Measurements from ENCODE around the gene C17orf67. TPM values are rescaled to one million over a fixed set of nuclear protein-coding genes. Genes with fewer than 3 reads are reported as not detected.

C17orf67 gene
- total RNA-seq, 1 donor from 2014 or later: 18.1 TPM

GRCh38 chr17:56833057-56833808 lies 487 bp downstream of the C17orf67 start:
- DNase-seq (ENCODE audit: low read depth in 2 of 2): peak; percentile 54 to 85

- DNase-seq (ENCODE audit: low read depth in 2 of 2): peak in 1 of 2 donors; percentile 20
These were observed 1.3 kb downstream of the C17orf67 start for GRCh38 chr17:56832446-56832845.

- no peak for DNase-seq (ENCODE audit: low read depth in 2 of 2)
These were observed 2.2 kb downstream of the C17orf67 start for GRCh38 chr17:56831369-56832095.

GRCh38 chr17:56830726-56831368 lies 2.9 kb downstream of the C17orf67 start:
- no peak for DNase-seq (ENCODE audit: low read depth in 2 of 2)

DNA sequence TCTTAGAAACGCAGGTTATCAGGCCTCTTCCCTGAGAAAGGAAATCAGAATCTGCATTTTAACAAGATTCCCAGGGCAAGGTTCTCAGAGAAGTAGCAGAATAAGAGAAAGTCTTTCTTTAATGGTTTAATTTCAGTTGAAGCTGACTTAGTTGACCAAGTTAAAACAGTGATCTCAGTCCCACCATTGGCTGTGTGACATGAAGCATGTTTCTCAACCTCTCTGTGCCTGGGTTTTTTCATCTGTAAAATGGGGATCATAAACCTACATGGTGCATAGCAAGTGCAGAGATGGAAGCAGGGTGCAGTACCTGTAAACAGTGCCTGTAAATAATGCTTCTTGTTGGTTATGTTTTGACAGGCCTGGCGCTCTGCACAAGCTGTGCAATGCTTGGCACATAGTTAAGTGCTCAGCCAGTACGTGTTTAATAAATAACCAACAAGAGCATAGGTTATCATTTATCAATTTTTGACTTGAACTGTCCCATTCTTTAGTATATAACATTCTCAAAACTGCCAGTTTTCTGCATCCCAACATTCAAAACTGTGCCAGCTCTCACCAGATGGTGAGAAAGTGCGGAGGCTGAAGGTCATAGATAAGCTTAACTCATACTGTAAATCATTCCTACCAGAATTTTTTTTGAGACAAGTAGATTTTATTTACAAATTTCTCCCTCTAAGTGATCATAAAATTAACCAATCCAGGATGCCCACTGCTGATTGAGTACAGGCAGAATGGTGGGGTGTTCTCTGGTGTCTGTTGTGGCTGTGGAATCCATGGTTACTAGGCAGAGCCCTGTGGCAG lies 6.9 kb downstream of the C17orf67 start:
- no peak for DNase-seq (ENCODE audit: low read depth in 2 of 2)

DNA sequence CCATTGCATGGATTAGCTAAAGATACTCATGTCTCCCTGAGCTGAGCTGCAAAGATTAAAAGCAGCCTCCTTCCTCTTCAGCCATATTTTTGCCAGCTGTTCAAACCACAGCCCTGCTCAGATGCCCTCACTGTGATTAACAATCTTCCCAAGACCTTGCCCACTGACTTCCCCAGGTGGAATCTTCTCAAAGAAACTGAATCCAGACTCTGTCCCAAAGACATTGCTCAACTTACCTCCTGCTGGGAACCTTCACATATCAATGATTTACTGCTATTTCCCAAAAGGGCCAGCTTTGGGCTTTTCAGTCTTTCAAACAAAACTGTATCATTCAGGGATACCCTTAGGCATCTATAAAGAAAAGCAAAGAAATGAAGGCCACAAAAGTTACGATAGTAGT lies 9.2 kb downstream of the C17orf67 start:
- no peak for DNase-seq (ENCODE audit: low read depth in 2 of 2)

DNA sequence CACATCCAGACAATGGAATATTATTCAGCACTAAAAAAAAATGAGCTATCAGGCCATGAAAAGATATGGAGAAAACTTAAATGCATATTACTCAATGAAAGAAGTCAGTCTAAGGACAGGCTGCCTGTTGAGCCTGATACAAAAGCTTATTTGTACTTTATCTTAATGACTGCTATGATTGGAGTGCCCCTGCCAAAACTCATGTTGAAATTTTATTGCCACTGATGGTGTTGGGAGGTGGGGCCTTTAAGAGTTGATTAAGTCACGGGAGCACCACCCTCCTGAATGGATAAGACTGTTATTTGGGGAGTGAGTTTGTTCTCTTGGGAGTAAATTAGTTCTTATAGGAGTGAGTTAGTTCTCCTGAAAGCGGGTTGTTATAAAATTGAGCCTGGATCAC lies 9.9 kb downstream of the C17orf67 start:
- no peak for DNase-seq (ENCODE audit: low read depth in 2 of 2)

DNA sequence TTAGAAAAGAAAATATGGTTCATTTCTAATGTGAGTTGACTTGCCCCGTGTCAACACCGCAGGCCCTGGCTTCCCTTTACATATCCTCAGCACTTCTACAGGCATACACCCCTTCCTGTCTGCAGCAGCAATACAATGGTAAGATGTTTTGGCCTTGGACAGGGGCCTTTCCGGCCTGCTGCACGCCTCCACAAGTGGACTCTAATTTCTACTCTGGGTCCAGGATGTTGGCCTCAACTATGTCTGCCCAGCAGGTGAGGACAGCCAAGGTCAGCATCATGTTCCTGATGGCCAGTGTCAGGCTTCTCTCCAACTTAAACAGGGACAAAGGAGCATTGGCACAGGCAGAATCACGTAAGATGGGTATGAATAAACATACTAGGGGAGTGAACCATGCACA lies 11.0 kb downstream of the C17orf67 start:
- peak; percentile 75 to 86 for DNase-seq (ENCODE audit: low read depth in 2 of 2)

DNA sequence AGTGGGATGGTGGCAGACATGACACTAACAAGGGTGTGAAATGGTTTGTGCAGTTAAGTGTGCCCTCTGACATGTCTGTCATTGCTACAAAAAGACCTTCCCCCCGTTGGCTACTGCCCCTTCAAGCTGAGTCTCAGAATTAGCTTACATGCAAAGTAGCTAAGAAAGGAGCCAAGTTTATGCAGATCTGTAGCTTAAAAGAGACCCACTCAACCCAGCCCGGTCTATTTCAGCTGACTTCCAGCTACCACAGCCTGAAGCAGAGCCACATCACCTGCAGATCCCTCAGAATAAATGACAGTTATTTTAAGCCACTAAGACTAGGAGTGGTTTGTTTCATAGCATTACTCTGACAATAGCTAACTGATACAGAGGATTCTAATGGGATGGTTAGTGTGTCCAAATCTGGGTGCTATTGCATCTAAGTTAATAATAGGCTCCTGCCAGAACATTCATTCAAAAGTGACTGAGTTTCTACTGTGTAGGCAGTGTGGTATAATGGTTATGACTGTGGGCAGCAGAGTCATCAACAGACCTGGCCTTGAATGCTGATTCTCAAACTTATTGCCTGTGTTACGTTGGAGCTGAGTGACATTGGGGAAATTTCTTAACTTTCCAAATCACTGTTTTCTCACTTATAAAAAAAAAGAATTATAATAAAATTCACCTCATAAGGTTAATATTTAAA lies 11.7 kb downstream of the C17orf67 start:
- DNase-seq (ENCODE audit: low read depth in 2 of 2): no peak

DNA sequence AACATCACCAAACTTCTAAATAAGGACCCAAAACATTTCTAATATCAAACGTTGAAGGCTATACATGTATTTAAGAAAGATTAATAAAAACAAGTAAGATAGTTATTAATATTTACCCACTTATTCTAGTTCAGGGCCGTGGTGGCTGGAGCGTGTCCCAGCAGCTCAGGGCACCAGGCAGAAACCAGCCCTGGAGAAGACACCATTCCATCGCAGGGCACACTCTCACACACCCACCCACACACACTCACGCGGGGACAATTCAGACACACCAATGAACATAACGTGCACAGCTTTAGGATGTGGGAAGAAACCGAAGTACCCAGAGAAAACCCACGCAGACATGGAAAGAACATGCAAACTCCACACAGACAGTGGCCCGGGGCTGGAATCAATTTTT lies 13.5 kb downstream of the C17orf67 start:
- DNase-seq (ENCODE audit: low read depth in 2 of 2): no peak

DNA sequence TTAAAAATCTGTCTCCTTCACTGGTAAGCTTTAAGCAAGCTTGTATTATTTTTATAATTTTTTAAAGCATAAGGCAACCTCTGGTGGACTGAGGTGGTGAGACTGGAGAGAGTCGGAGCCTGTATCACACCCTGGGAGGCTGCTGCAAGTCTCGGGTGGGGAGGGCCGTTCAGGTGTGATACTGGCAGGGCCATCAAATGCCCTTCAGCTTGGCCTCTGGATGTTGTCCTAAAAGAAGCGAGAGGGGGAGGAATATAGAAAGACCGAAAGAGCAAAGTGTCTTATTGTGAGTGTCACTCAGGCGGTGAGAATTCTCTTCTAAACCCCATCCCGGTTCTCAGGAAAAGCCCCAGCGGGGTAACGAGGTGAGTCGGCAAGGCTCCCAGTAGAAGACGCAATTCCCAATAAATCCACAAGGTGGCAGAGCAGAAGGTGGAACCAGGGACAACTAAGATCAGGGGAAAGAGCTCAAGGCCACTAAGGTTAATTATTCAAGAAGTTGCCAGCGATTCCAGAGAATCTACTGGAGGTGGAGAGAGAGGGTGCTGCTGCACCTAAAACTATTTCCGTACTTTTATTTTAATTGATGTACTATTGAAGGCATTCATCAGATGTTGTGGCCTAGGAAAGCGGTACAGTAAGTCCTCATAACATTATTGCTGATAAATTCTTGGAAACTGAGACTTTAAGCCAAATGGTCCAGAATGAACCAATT lies 14.1 kb downstream of the C17orf67 start:
- DNase-seq (ENCODE audit: low read depth in 2 of 2): peak; percentile 71 to 78

- DNase-seq (ENCODE audit: low read depth in 2 of 2): no peak
These were observed 14.7 kb downstream of the C17orf67 start for GRCh38 chr17:56819030-56819429.

DNA sequence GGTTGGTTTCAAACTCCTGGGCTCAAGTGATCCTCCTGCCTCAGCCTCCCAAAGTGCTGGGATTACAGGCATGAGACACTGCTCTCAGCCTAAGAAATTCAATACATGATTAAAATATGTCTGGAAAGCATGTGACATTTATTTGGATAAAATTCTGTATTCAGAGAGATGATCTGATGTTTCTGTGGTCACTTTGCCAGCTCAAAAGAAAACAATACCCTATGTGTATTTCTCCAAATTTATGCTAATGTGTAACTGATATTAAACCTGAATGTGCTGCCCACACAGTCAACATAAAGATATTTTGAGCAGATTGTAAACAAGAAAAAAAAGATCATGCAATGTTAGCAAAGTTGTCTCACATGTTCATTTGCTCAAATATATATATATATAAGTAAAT lies 16.7 kb downstream of the C17orf67 start:
- no peak for DNase-seq (ENCODE audit: low read depth in 2 of 2)

DNA sequence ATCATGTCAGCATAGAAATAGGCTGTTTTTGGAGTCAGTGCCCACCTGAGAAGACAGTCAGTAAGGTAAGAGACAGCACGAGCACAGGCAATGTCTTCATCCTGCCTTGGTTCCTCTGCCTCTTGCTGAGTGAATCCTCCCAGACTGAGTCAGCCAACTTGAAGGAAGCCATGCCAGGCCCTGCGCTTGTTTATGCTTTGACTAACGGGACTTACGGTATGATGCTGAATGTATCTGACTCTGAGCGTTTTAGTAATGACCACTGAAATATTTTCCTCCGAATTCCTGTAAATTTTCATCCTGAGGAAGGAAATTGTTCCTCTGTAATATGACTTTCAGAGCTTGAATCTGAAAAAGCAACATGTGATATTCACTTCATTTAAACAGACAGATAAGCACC lies 18.0 kb downstream of the C17orf67 start:
- peak; percentile 26 to 81 for DNase-seq (ENCODE audit: low read depth in 2 of 2)

- DNase-seq (ENCODE audit: low read depth in 2 of 2): no peak
These were observed 20.8 kb downstream of the C17orf67 start for GRCh38 chr17:56812901-56813388.

DNA sequence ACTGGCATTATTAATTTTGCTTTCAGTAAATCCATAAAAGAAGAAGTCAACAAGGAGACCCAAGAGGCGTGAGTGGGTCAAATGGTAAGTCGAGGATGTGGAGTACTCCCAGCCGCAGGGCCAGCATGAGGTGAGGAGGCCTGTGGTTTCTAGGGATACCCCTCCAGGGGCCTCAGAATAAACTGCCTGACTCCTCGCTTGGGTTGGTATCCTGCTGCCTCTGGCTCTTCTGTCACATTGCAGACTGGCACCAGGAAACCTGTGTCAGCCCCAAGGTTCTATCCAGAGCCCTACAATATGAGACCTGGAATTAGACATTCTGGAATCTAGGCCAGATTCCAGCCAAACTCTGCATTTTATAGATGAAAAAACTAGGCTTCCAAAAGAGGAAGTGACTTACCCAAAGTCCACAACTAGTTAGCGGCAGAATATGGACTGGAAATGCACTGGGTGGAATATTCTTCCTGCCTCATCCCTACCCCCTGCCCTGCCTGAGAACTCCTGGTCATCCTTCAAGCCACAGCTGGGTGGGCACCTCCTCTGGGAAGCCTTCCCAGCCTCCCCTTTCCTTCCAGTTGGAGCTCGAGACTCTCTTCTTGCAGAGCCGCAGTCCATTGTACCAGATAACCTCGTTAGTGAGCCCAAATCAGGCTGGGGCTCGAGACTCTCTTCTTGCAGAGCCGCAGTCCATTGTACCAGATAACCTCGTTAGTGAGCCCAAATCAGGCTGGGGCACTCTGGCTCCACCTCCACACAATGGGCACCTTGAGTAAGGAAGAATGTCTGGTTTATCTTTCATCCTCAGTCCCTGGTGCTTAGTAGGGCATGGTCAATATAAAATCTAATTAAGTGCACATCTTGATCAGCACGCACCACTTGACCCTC lies 22.6 kb downstream of the C17orf67 start:
- DNase-seq (ENCODE audit: low read depth in 2 of 2): no peak

- DNase-seq (ENCODE audit: low read depth in 2 of 2): no peak
These were observed 23.4 kb downstream of the C17orf67 start for GRCh38 chr17:56810343-56810742.

GRCh38 chr17:56809820-56810179 lies 23.9 kb downstream of the C17orf67 start:
- DNase-seq (ENCODE audit: low read depth in 2 of 2): no peak

- DNase-seq (ENCODE audit: low read depth in 2 of 2): no peak
These were observed 24.5 kb downstream of the C17orf67 start for GRCh38 chr17:56809106-56809819.
